OCI-M2 (cell line): ENCODE measurements around the gene HMBS.
"Not testable (repeated sequence)": the region's sequence is repeated elsewhere in the genome, so short reads cannot be mapped to it uniquely, and the experiment has no call there.

Experiments
- DNase-seq: peaks from one replicate; lab custom pipeline; 2025; ENCODE audit not compliant: unreplicated experiment; lab: John Stamatoyannopoulos, UW

HMBS gene

DNA sequence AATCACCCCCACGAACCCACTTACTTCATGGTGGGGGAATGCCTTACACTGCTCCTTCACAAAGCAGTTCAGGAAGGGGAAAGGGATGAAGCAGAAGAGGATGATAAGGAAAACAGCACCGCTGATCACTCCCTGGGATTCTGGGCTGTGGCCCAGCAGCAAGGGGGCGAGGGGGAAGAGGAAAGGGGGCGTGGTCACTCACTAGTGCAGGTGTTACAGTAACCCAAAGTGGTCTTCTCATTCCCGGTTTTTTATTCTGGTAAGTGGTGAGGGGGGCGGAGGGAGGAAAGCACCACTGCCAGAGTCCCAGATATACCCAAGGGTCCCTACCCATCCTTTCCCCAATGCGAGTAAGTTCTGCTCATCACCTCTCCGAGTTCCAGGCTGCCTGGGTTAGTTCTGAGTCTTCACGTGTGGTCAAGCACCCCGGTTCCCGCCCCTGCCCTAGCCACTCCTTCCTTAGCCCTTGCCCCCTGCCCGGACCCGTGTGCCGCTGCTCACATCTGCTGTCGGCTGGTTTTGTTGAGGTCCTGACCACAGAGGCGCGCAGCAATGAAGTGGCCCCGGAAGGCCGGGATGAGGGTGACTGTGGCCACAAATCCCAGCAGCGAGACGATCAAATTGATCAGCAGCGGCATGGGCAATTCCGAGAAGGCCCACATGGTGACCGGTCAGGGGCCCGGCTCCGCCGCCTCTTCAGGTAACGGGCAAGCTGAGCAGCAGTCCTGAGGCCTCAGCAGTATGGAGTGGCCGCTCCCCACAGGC lies 16.5 kb downstream of the HMBS start:
- DNase-seq, result no peak

- DNase-seq, result peak; percentile 78
Observed at GRCh38 chr11:119101759-119102423, 17.2 kb downstream of the HMBS start, which contains the start of gene DPAGT1. DPAGT1 (minus strand) TSS chr11:119101853; CDS start chr11:119101655, 198 bp downstream.

DNA sequence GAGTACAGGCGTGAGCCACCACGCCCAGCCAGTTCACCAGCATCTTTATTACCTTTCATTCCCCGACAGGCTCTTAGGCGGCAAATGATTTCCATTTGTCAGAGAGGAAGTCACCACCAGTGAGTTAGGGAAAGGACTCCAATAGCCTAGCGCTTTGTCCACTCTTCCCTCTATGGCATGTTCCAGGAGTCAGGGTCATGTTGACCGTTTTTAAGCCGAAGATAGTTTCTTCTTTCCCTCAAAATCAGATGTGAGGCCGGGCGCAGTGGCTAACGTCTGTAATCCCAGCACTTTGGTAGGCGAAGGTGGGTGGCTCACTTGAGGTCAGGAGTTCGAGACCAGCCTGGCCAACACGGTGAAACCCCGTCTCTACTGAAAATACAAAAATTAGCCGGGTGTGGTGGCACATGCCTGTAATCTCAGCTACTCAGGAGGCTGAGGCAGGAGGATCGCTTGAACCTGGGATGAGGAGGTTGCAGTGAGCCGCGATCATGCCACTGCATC lies 18.5 kb downstream of the HMBS start:
- not testable (repeated sequence) for DNase-seq

DNA sequence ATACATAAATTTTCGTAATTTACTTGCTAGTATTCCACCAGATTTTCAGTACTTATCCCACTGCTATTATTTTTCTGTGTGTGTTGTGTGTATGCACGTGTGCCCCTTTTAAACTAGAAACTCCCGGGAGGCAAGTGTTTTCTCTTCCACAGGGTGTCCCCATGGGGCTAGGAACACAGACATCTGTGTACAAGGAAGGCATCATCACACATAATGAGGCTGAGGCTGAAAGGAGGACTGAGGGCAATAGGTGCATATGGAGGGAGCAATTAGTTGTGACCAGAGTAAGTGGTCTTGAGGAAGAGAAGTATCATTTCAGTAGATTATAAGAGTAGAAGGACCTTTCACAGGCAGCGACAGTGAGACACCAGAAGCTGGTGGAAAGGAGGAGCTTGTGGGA lies 19.1 kb downstream of the HMBS start:
- no peak for DNase-seq

GRCh38 chr11:119106564-119107537 lies 22.2 kb downstream of the HMBS start, which contains the start of gene C2CD2L:
C2CD2L (plus strand) TSS chr11:119107344; CDS start chr11:119107742, 398 bp downstream.
- peak; percentile 65 for DNase-seq

- DNase-seq, result no peak
Observed at GRCh38 chr11:119107538-119108145, 23.0 kb downstream of the HMBS start.

DNA sequence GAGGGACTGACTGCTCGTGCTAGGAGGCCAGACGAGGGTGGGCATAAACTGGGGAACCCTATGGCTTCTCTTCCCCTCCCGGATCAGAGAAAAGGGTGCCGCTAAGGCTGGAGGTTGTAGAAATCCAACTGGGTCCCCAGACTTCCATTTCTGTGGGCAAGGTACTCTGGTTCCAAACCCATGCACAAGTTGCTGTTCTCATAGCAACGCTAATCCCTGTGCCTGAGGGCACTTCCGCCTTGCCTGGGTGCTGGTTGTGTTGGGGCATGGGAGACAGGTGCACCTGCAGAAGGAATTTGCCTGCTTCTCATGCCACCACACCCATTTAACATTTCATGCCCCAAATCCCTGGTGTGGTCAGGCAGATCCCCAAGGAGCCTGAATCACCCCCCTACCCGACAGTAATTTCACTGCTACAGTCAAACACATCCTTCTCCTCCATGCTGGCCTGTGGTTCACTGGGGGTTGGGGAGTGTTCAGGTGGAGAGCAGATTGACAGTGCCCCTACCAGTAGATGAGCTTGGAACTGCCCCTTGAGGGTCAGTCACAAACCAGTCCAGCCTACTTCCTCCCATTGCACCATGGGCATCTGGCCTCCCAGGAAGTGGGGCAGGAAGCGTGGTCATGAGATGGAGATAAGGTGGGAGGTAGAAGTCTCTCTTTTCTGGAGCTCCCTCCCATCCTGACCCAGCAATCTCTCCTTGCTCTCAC lies 23.6 kb downstream of the HMBS start:
- DNase-seq, result no peak

- no peak for DNase-seq
Observed at GRCh38 chr11:119108857-119109221, 24.2 kb downstream of the HMBS start.

DNA sequence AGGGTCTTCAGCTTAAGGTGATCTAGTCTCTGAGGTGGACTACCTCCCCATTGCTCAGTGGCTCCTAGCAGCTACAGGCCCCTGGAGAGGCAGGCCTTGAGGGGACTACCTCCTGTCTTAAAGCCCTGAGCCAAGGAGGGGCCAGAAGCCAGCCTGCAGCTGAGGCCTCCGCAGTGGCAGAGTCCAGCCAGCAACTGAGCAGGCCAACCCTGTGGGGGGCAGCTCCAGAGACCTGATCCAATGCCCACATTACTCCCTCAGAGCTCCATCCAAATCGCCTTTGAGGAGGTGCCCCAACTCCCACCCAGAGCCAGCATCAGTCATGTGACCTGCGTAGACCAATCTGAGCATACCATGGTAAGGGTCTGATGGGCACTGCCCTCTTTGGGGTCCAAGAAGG lies 25.2 kb downstream of the HMBS start:
- no peak for DNase-seq

DNA sequence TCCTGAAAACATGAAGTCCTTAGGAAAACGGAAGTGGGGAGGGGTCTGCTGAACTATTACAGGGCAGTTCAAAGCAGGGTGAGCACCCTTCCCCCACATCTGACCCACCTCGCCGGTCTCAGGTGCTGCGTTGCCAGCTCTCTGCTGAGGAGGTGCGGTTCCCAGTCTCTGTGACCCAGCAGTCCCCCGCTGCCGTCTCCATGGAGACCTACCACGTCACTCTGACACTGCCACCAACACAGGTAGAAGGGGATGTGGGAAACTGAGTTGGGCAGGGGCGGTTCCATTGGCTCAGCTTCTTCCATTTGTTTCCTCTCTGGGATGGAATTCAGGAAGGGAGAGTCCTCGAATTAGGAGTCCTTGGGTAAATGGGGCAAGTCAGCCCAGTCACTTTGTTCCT lies 25.8 kb downstream of the HMBS start:
- no peak for DNase-seq

DNA sequence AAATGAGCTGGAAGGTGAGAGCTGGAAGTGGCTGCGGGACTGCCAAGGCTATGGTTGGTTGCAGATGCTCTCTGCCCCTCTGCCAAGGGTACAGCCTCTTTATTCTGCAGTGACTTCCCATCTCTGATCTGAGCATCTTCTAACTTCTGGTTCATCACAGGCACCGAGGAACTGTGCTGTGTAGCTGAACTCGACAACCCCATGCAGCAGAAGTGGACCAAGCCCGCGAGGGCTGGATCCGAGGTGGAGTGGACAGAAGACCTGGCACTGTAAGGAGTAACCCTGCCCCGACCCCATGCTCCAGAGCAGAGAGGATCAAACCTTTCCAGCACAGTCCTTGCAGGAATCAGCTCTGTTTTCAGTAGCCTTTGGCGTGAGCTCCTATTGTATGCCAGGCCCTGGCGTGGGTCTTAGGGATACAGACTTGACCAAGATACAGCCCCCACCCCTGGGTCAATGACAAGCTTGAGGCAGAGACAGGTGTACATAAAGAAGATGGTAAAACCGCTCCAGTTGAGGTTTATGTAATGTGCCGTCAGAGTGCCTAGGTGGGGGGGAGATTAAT lies 26.8 kb downstream of the HMBS start:
- DNase-seq, result no peak

DNA sequence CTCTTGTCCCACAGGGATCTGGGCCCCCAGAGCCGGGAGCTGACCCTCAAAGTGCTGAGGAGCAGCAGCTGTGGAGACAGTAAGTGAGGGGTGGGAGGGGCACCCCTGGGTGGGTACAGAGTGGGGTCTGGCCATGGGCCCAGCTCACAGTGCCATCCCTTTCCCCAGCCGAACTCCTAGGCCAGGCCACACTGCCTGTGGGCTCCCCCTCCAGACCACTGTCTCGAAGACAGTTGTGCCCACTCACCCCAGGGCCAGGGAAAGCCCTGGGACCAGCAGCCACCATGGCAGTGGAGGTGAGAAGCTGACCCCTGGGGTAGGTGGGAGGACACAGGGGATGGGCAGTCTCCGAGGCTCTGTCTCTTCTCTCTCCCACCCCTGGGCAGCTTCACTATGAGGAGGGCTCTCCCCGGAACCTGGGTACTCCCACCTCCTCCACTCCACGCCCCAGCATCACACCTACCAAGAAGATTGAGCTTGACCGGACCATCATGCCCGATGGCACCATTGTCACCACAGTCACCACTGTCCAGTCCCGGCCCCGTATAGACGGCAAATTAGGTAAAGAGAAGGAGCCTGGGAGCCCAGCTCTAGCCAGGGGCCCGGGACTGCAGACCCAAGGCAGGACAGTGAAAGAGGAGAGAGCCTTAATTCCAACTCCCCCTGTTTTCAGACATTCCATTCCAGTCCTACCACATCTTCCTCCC lies 27.8 kb downstream of the HMBS start:
- no peak for DNase-seq

GRCh38 chr11:119113716-119114115 lies 29.0 kb downstream of the HMBS start:
- DNase-seq, result no peak

- no peak for DNase-seq
Observed at GRCh38 chr11:119114351-119114750, 29.7 kb downstream of the HMBS start.

GRCh38 chr11:119115484-119116234 lies 31.0 kb downstream of the HMBS start:
- no peak for DNase-seq

DNA sequence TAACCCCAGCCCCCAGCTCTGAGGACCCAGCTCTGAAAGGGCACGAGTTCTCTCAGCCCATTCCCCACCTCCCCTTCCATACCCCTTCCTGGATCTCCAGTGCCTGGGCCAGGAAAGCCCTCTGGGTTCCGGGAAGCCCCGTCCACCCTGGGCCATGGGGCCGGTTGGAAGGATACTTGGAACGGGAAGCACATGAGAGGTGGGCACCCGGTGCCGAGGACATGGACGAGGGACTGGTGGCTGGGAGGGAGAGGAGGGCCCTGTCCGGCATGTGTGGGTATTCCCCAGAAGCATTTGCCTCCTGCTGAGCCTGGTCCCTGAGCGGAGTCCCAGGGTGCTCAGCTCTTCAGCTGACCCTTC lies 31.5 kb downstream of the HMBS start:
- no peak for DNase-seq

DNA sequence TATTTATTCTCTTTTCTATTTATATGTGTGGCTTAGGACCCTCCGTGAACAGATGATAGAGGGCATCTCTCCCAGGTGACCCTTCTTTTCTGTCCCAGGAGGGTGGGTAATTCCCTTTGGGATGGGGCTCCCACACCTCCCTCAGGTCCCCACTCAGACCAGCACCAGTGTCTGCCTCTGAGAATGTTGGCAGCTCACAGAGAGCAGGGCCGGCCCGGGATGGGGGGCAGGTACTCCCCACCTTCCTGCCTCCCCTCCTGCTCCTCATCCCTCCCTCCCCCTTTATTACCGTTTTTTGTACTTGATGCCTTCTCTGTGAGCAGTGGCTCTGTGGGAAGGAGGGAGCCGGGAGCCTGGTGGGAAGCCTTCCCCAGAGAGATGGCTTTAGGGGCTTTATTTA lies 31.9 kb downstream of the HMBS start:
- DNase-seq, result no peak

DNA sequence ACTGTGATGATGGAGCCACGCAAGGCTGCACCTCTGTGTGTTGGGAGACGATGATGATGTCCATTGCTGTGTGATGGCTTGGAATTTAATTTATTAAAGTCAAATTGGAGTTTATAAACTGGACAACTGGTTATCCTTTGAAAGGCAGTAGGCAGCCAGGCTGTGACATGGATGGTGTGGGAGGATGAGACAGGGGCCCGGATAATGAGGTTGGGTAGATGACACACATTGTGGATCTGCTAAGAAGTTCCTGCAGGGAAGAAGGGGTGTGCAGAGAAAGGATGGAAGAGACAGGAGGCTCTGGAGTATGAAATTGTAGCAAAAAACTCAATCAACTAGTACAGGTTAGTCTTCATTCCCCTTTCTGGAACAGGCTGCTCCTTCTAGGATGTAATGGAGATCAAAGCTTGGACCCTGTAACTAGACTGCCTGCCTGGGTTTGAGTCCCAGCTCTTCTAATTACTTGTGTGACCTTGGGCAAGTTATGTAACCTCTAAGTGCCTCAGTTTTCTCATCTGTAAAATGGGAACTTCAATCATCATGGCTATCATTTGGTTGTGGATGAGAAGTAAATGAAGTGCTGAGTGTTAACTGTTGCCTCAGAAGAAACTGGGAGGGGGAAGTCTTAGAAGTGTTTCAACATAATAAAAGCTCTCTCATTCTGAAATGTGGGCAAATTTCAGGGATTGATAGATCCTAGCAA lies 32.5 kb downstream of the HMBS start:
- DNase-seq, result no peak
